Amygdala (tissue), 56 donors: Measurements from ENCODE around the gene PGAM2.

ENCODE experiments used
- DNase-seq, 56 donors: peaks; one replicate each; lab custom pipeline; 2025; lab: John Stamatoyannopoulos, UW

PGAM2 gene

GRCh38 chr7:44071726-44072363 is 6.5 kb upstream of the PGAM2 start:
- no peak for DNase-seq

- no peak for DNase-seq
Observed at GRCh38 chr7:44068054-44068453, 2.7 kb upstream of the PGAM2 start.

- DNase-seq, result no peak
Observed at GRCh38 chr7:44067064-44067951, 1.9 kb upstream of the PGAM2 start.

GRCh38 chr7:44066494-44067063 is 1.2 kb upstream of the PGAM2 start:
- DNase-seq, result no peak

- no peak for DNase-seq
Observed at GRCh38 chr7:44066111-44066460, 719 bp upstream of the PGAM2 start.

GRCh38 chr7:44064791-44065430 is 456 bp downstream of the PGAM2 start:
- no peak for DNase-seq

- no peak for DNase-seq
Observed at GRCh38 chr7:44063894-44064651, 1.3 kb downstream of the PGAM2 start.

- DNase-seq, result no peak
Observed at GRCh38 chr7:44063547-44063893, 1.8 kb downstream of the PGAM2 start.

GRCh38 chr7:44062903-44063295 is 2.5 kb downstream of the PGAM2 start:
- no peak for DNase-seq

- DNase-seq, result no peak
Observed at GRCh38 chr7:44062180-44062902, 3.0 kb downstream of the PGAM2 start.

GRCh38 chr7:44061645-44062179 is 3.7 kb downstream of the PGAM2 start:
- no peak for DNase-seq

GRCh38 chr7:44060948-44061644 is 4.3 kb downstream of the PGAM2 start:
- no peak for DNase-seq

GRCh38 chr7:44060091-44060947 is 5.0 kb downstream of the PGAM2 start:
- DNase-seq, result no peak

GRCh38 chr7:44059219-44060090 is 5.9 kb downstream of the PGAM2 start:
- DNase-seq, result no peak

- no peak for DNase-seq
Observed at GRCh38 chr7:44058759-44059218, 6.6 kb downstream of the PGAM2 start.

- no peak for DNase-seq
Observed at GRCh38 chr7:44057849-44058758, 7.3 kb downstream of the PGAM2 start.
